Measurements from ENCODE around the gene GALNT10. TPM values are rescaled to one million over a fixed set of nuclear protein-coding genes. Genes with fewer than 3 reads are reported as not detected.

GALNT10 gene
- total RNA-seq, 1 experiment from 2014 or later = 68.2 TPM

DNA sequence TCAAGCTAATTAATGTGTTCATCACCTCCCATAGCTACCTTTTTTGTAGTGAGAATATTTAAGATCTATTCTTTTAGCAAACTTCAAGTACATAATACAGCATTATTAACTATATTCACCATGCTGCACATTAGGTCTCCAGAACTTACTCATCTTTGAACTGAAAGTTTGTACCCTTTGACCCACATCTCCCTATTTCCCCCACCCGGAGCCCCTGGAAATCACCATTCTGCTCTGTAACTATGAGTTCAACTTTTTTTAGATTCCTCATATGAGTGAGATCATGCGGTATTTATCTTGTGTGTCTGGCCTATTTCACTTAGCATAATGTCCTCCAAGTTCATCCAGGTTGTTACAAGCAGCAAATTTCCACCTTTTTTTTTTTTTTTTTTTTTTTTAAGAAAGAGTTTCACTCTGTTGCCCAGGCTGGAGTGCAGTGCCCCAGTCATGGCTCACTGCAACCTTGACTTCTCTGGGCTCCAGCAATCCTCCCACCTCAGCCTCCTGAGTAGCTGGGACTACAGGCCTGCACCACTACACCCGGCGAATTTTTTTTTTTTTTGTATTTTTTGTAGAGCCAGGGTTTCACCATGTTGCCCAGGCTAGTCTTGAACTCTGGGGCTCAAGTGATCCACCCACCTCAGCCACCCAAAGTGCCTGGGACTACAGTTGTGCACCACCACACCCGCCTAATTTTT is 154.9 kb downstream of the GALNT10 start:
- DNase-seq = no peak
- CTCF ChIA-PET = interaction anchor here (1.1 kb wide), 1 partner anchor 13 kb away, joined by 4 read pairs; no protein-coding TSS in a partner anchor
- Mint-ChIP-seq H3K27ac (ENCODE audit: unreplicated experiment) (no peak overlapping the region), H3K27me3 (ENCODE audit: unreplicated experiment) (no peaks in the 10 kb centered on the region), H3K4me3 (ENCODE audit: low read depth, unreplicated experiment) (no peak overlapping the region), H3K9me3 (ENCODE audit: low read depth, unreplicated experiment) (no peaks in the 10 kb centered on the region), H3K4me1 (ENCODE audit: low read depth, unreplicated experiment) (no peaks in the 10 kb centered on the region), H3K36me3 (ENCODE audit: insufficient read depth, unreplicated experiment) (no peaks in the 10 kb centered on the region)
- intact Hi-C loops (cut with micrococcal nuclease; ENCODE audit: unreplicated experiment) = no loop called here
- TF ChIP-seq, protein P1, sequence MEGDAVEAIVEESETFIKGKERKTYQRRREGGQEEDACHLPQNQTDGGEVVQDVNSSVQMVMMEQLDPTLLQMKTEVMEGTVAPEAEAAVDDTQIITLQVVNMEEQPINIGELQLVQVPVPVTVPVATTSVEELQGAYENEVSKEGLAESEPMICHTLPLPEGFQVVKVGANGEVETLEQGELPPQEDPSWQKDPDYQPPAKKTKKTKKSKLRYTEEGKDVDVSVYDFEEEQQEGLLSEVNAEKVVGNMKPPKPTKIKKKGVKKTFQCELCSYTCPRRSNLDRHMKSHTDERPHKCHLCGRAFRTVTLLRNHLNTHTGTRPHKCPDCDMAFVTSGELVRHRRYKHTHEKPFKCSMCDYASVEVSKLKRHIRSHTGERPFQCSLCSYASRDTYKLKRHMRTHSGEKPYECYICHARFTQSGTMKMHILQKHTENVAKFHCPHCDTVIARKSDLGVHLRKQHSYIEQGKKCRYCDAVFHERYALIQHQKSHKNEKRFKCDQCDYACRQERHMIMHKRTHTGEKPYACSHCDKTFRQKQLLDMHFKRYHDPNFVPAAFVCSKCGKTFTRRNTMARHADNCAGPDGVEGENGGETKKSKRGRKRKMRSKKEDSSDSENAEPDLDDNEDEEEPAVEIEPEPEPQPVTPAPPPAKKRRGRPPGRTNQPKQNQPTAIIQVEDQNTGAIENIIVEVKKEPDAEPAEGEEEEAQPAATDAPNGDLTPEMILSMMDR (IDR thresholded peaks at IDR 0.05; ENCODE audit: unreplicated experiment) = no peak
- no TSS peak for BruUV-seq (replicated peaks)

DNA sequence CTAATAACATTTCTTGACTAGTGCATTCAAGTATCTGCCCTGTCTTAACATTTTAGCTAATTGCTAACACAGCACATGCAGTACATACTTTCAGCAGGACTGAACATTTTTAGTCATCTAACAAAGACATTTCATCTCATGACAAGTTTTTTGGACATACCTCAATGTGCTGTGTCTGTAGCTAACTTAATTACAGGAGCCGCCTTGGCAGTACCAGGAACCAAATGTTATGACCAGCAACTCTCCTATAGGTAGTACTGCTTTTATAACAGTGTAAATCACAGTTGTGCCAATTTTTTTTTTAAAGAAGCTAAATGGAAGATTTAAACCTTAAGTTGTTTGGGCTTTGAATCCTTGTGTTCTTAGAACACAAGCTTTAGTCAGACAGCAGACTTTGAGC is 155.9 kb downstream of the GALNT10 start:
- TF ChIP-seq, protein P1 (IDR thresholded peaks at IDR 0.05; ENCODE audit: unreplicated experiment) = no peak
- Mint-ChIP-seq H3K9me3 (ENCODE audit: low read depth, unreplicated experiment) (no peaks in the 10 kb centered on the region), H3K36me3 (ENCODE audit: insufficient read depth, unreplicated experiment) (no peaks in the 10 kb centered on the region), H3K4me3 (ENCODE audit: low read depth, unreplicated experiment) (no peak overlapping the region), H3K4me1 (ENCODE audit: low read depth, unreplicated experiment) (peaks cover 1% of the 10 kb centered on the region), H3K27me3 (ENCODE audit: unreplicated experiment) (no peaks in the 10 kb centered on the region), H3K27ac (ENCODE audit: unreplicated experiment) (no peak overlapping the region)
- intact Hi-C loops (cut with micrococcal nuclease; ENCODE audit: unreplicated experiment) = no loop called here
- CTCF ChIA-PET = interaction anchor here (0.7 to 1.1 kb wide), 3 partner anchors 14 to 149 kb away, joined by 3 to 4 read pairs (median 3); no protein-coding TSS in a partner anchor
- DNase-seq = no peak
- no TSS peak for BruUV-seq (replicated peaks)

GRCh38 chr5:154349626-154350264 is 159.2 kb downstream of the GALNT10 start:
- intact Hi-C loops (cut with micrococcal nuclease; ENCODE audit: unreplicated experiment) = no loop called here
- Mint-ChIP-seq H3K4me3 (ENCODE audit: low read depth, unreplicated experiment) (no peak overlapping the region), H3K4me1 (ENCODE audit: low read depth, unreplicated experiment) (peaks cover 7% of the 10 kb centered on the region), H3K36me3 (ENCODE audit: insufficient read depth, unreplicated experiment) (no peaks in the 10 kb centered on the region), H3K27ac (ENCODE audit: unreplicated experiment) (no peak overlapping the region), H3K27me3 (ENCODE audit: unreplicated experiment) (no peaks in the 10 kb centered on the region), H3K9me3 (ENCODE audit: low read depth, unreplicated experiment) (no peaks in the 10 kb centered on the region)
- no TSS peak for BruUV-seq (replicated peaks)
- CTCF ChIA-PET = interaction anchor here (0.6 kb wide), 1 partner anchor 162 kb away, joined by 5 read pairs; no protein-coding TSS in a partner anchor
- DNase-seq = no peak
- TF ChIP-seq, protein P1 (IDR thresholded peaks at IDR 0.05; ENCODE audit: unreplicated experiment) = no peak

GRCh38 chr5:154351141-154351540 is 160.6 kb downstream of the GALNT10 start:
- no TSS peak for BruUV-seq (replicated peaks)
- TF ChIP-seq, protein P1 (IDR thresholded peaks at IDR 0.05; ENCODE audit: unreplicated experiment) = no peak
- Mint-ChIP-seq H3K27ac (ENCODE audit: unreplicated experiment) (no peak overlapping the region), H3K4me3 (ENCODE audit: low read depth, unreplicated experiment) (no peak overlapping the region), H3K9me3 (ENCODE audit: low read depth, unreplicated experiment) (no peaks in the 10 kb centered on the region), H3K36me3 (ENCODE audit: insufficient read depth, unreplicated experiment) (no peaks in the 10 kb centered on the region), H3K4me1 (ENCODE audit: low read depth, unreplicated experiment) (peaks cover 17% of the 10 kb centered on the region), H3K27me3 (ENCODE audit: unreplicated experiment) (no peaks in the 10 kb centered on the region)
- intact Hi-C loops (cut with micrococcal nuclease; ENCODE audit: unreplicated experiment) = no loop called here
- CTCF ChIA-PET = no interaction called here
- DNase-seq = no peak
